Endometrial microvascular endothelial cells (primary cell): ENCODE data around the gene LITAF. TPM values are rescaled to one million over a fixed set of nuclear protein-coding genes. Genes with fewer than 3 reads are reported as not detected.
"Not testable (repeated sequence)": the region's sequence is repeated elsewhere in the genome, so short reads cannot be mapped to it uniquely, and the experiment has no call there.

ENCODE experiments used
- in situ Hi-C: cut with HindIII; loops from 2 replicates; pipeline ENCODE4 v1.10.0; 2017; ENCODE audit warnings: low sequenced_read_pairs, low pct_unique_long_range_greater_than_20kb; ENCODE audit errors: inconsistent ontology term
- total RNA-seq: library from RNA; depleted of rRNA; stranded (reverse); fragments of >200 nt; gene quantifications from one replicate; pipeline ENCODE4 v1.2.3, GENCODE V29; 2015; ENCODE audit errors: inconsistent ontology term

Gene LITAF
- total RNA-seq, 1 donor from 2014 or later, result 10.2 TPM

DNA sequence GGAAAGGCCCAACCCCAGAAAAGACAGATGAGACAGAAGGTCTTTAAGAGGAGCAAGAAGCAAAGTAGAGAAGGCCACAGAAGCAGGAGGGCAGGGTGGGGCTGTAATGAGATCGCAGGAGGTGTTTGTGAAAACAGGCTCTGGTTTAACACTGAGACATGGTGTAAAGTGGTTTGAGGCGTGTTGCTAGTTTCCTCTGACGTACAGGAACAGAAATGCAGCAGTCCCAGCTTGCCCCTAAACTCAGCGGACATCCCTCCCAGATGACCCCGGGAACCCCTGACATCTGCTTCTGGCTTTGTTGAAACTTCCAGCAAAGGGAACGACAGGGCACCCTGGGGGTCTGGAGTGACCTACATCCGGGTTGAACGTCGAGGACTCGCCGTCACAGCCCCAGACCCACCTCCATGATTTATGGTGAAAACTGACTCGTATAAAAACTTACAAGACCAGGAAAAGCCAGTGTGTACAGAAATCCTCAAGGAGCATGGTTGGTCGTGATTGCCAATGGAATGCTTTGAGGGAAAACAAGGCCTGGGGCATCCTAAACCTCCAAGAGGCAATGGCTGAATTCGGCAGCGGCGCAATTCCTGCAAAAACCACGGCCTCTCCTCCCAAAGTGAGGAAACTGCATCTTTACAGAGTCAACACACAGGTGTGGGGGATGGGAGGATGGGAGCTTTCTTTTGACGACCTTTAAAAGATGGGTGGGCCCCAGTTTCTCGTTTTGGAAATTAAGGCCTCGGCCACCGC, 25.8 kb downstream of the LITAF start:
- in situ Hi-C loops, result no loop called here

DNA sequence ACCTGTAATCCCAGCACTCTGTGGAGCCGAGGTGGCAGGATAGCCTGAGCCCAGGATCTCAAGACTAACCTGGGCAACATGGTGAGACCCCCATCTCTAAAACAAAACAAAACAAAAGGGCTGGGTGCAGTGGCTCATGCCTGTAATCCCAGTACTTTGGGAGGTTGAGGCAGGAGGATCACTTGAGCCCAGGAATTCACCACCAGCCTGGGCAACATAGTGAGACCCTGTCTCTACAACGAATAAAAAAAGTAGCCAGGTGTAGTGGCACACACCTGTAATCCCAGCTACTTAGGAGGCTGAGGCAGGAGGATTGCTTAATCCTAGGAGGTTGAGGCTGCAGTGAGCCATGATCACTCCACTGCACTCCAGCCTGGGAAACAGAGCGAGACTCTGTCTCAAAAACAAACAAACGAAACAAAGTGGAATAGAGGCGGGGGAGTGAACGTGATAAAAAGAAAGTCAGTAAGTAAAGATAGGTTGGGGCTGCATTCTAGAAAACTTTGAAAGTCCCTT, 28.4 kb downstream of the LITAF start:
- in situ Hi-C loops, result not testable (repeated sequence)

GRCh38 chr16:11557801-11558200, 28.9 kb downstream of the LITAF start:
- in situ Hi-C loops, result no loop called here

- in situ Hi-C loops, result no loop called here
Observed at GRCh38 chr16:11556945-11557720, 29.6 kb downstream of the LITAF start.

GRCh38 chr16:11556214-11556819, 30.4 kb downstream of the LITAF start:
- in situ Hi-C loops, result no loop called here

GRCh38 chr16:11554053-11554452, 32.7 kb downstream of the LITAF start:
- in situ Hi-C loops, result no loop called here

DNA sequence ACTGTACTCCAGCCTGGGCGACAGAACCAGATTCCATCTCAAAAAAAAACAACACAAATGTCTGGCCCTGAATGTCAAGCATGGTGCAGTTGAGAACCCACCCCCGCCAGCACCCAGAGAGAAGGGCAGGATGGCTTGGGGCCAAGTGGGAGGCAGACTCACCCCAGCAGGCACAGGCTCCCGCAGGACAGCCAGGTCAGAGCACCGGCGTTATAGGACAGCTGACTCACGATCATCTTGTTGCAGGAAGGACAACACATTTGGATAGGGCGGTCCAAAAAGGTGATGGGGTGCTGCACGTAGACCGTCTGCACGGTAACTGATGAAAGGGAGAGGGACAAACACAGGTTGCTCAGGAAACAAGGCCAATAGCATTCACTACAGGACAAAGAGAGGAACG, 33.3 kb downstream of the LITAF start:
- in situ Hi-C loops, result no loop called here

GRCh38 chr16:11552440-11552839, 34.3 kb downstream of the LITAF start:
- in situ Hi-C loops, result no loop called here

DNA sequence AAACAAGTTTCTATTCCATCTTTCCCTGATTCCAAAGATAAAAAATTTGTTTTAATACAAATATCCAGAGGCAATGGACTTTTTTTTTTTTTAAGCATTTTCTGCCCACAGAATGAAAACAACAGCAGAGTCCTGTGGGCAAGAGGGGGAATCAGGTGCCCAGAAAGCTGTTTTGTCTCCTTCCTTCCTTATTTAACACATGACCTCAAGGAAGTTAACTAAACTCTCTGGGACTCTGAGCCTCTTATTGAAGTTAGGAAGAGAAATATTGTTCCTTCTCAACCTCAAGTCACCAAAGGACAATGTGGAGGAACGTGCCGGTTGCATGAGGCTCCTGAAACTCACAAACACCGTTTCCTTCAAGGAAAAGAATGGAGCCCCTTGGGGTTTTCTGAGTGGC, 34.9 kb downstream of the LITAF start:
- in situ Hi-C loops, result no loop called here

- in situ Hi-C loops, result no loop called here
Observed at GRCh38 chr16:11550791-11551498, 35.8 kb downstream of the LITAF start.

DNA sequence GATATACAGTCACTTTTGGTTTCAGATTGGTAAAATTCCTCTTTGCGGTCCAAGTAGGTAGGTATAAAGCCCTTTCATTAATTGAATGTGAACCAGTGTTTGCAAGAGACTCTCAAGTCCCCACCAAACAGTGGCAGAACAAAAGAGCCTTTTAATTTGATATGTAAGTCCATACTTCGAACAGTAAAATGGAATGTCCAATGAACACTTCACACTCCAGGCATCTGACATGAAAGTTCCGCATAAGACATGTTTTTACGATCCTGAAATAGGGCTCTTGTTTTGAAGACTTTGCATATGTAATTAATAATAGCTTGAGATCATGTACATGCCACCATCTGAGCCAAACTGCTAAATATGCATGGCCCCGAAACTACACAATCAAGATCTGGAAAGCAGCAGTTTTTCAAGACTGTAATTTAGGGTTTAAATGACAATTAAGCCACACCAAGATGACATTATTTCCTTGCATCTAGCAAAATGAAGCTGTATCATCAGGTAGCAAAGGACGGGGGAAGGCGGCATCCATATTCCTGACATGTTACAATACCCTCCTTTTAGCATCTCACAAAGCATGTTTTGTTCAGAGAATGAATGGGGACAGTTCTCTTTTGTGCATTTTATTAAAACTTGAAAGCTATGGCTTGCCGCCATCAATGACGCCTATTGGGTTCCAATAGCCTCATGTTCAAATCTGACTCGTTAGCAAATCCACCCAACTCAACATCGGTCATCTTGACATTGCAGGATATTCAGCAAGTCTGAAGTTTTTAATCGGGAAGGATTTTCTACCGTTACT, 39.4 kb downstream of the LITAF start:
- in situ Hi-C loops, result no loop called here

GRCh38 chr16:11546608-11547061, 40.1 kb downstream of the LITAF start:
- in situ Hi-C loops, result no loop called here

DNA sequence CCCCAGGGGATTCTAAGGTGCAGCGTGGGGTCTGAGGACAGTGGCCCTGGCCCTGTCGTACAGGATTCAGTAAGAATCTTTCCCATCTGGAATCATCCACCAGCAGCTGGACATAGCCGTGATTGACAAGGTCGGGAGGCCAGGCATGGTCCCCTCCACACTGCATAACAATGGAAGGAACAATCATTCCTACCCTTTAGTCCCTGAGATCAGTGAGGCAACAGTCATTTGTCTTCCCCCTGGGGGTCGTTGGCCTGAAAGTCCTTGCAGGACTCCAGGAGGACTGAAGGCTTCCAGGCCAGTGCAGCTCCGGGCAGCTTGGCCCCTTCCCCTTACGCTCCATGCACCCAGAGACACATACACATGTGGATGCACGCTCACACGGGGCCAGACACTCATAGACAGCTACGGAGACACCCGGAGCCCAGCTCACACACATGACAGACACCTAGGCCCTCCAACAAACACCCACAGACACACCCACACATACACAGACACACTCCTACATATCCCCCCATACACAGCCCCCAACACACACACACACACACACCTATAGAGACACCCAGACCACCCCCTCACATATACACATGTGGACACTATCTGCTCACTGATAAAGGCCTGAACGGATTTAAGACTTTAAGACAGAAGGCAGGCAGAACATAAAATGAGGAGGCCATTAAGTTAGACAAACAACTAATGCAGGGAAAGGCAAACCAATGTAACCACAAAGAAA, 42.9 kb downstream of the LITAF start:
- in situ Hi-C loops, result no loop called here

DNA sequence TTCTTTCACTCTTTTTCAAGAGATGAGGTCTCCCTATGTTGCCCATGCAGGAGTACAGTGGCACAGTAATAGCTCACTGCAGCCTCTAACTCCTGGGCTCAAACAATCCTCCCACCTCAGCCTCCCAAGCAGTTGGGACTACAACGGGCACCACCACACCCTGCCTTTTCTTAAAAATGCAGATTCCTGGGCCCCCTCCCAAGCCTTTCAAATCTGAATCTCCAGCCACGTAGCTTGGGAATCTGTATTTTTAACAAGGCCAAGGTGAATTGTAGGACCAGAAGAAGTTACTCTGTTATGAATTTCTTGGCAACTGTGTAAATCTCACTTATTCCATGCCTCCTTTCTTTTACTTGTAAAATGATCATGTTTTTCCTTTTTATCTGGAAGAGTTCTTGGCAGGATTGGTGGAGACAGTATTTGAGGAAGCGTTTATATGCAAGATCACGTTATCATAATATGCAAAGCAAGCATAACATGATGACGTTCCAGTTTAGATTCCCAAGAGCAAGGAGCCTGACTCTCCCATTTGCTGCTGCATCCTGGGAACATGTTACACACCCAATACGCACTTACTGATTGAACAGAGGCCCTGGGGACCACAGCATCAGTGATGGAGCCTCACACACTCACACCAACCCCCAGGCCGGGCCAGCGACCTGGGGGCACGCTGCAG, 44.5 kb downstream of the LITAF start:
- in situ Hi-C loops, result no loop called here

DNA sequence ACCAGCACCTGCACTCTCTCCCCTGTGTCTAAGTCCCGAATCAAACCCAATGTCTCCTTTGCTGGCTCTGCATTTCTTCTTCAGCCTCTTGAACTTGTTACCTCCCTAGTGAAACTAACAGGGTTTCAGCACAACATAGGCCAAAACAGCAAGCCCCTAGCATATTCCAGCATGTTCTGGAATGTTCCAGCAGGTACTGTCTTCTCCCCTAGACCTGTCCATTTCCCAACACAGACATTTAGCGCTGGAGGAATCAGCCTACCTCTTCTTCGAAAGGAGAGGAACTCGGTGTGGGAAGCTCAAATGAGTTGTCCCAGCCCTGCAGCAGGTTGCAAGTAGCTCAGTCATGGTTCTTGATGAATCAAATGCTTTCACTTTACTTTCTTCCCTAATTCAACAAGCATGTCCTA, 47.1 kb downstream of the LITAF start:
- in situ Hi-C loops, result no loop called here

DNA sequence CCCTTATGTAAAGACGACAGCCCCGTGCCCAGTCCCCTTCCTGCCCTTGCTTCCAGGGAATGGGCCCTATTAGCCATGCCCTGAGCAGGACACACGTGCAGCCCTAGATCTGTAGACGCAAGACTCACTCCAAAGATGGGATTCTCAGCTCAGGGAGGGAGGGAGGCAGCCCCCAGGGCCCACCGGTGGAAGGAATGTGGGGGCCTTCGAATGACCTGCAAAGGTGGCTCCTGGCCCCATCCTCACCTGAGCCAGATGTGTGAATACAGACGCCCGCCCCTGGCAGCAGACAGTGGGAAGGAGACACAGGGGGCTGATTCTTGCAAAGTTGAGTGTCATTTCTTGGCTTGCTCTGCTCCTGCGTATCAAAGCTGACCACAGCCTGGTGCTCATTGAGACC, 47.8 kb downstream of the LITAF start:
- in situ Hi-C loops, result no loop called here
